Measurements from ENCODE around the gene PPOX.

DNA sequence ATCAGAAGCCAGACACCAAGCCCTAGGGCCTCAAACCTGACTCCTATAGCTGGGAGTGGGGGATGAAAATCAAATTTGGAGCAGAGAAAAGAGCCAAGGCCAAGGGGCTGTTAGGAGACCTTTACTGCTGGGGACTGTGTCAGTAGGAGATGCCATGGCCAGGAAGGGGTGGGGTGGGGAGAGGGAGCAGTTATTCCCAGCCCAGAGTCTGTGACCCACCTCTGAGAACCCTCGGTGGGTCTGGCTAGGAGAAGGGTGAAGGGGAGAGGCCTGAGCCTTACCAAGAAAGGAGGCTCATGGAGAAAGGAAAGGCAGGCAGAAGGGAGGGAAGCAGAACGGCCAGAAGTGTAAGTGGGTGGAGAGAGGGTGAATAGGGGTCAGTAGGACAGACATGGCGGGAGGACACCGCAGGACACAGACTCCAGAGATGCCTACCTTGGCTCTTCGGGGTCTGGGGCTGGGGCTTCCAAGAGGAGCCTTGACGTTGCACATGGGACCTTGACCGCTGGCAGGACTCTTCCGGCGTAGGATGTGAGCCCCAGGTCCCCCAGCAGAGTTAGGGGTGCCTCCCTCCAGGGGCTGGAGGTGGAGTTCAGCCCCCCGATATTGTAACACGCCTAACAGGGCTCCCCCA is 31.5 kb downstream of the PPOX start:
- no peak for TF ChIP-seq CTCF (IDR thresholded peaks at IDR 0.05)
- no peak for TF ChIP-seq POLR2AphosphoS5 (IDR thresholded peaks at IDR 0.05)
- TF ChIP-seq POLR2A (IDR thresholded peaks at IDR 0.05), result no peak
- no peak for TF ChIP-seq EP300 (IDR thresholded peaks at IDR 0.05)

All from upper lobe of left lung (tissue), 4 donors.